Hippocampal formation (tissue), 2 donors: ENCODE data around the gene FAM222A.
A peak's percentile ranks its signal among the peaks of the same experiment; 100 is the strongest.

Experiments used
- DNase-seq, 2 donors: peaks; one replicate each; lab custom pipeline; 2025; lab: John Stamatoyannopoulos, UW

Gene FAM222A

DNA sequence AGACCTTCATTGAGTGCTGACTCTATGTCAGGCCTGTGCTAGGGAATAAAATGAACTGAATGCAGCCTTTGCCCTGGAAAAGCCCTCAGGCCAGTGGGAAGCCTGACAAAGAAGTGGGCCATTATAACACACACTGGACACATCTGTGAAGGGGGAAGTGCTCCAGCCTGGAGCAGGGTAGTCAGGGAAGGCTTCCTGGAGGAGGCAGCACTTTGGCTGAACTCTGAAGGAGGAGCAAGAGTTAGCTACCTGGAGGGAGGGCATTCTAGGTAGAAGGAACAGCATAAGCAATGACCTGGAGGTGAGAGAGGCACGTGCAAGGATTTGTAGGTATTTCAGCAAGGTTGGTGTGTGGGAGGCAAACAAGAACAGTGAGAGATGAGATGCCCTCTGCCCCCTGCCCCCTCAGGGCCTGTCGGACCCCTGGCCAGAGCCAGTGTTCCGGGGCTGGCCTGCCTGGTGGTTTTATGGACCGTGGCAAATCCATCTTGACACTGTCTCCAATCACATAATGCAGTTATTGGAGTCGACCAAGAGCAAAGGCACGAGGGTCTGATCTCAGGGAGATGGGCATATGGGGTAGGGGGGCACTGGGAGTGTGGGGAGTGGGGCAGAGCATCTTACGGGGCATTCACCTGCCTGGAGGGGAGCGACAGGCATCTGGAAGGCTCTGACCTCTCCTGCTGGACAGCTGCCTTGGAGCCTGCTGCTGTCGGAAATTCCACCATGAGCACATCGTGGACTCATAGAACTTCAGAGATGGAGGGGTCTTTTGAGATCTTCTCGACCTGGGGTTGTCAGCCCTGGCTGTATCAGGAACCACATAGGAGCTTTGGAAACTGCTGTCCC lies 2.7 kb upstream of the FAM222A start:
- DNase-seq: no peak

DNA sequence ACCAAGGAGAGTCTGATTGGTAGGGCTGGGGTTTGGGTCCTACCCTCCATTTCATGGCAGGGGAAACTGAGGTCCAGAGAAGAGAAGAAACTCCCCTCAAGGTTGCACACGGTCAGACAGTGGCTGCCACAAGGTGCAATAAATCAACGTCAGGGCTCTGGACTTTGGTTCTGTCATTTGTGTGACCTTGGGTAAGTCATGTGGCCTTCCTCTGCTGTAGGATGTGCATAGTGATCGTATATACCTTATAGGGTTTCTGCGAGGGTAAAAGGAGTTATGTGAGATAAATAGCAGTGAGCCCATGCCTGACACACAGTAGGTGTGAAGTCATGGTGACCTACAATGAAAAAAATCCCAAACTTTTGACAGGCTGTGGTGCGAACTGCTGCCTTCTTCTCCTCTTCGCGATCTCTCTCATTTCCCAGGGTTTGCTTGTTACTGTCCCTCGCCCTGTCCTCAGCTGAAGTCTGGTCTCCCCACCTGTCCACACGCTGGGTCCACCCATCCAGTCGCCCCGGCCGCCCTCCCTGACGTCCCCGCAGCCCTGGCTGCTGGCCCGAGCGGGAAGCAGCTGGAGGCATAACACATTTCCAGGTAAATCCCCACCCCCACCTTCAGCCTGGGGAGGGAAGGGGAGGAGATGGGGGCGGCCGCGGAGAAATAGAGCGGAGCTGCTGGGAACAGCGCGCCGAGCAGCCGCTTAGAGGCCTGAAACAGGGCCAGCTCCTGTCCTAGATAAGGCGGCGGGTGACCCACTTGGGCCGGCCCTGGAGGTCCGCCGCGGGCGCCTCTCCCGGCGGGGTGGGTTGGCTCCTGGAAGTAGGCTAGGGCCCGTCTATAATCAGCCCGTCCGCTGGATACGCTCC lies 1.8 kb upstream of the FAM222A start:
- DNase-seq: no peak

DNA sequence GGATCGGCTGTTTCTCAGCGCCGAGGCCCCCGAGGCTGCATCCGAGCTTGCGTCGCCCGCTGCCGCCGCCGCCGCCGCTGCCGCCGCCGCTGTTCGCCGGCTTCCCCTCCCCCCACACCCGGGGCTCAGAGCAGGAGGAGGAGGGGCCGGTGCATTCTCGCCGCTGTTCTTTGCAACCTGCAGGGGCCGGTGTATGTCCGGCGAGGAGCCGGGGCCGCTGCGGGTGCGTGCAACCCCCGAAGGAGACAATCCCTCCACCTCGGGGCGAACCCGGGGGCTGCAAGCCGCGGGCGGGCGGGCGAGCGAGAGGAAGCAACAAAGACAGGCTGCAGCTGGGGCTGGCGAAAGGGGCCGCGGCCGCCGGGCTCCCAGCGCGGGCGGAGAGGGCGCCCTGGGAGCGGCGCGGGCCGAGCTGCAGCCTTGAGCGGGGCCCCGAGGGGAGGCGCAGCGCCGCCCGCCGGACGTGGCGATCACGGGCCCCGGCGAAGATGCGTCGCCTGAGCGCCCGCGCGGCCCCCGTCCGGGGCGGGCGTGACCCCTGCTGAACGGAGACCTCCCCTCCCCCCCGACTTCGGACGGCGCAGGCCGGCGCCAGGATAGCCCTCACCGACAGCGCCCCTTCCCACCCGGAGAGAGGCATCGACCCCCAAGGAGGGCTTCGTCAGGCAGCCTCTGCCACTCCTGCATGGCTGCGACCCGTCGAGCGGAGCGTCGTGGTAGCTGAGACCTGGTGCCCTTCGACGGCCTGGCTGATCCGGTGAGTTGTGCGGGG lies 702 bp downstream of the FAM222A start:
- DNase-seq: peak in 1 of 2 donors; percentile 42

DNA sequence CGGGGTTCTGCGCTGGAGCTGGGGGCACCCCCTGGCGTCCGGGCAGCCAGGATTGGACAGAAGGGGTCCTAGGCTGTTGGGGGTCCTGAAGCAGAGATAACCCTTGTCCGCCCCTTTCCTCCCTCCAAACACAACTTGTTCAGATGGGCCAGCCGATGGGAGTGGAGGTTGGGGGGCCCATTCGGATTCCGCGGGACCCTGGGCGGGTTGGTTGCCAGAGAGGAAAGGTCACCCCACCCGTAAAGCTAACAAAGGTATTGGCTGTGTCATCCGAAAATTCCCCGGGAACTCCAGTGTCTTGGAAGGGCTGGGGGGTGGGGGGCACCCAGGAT lies 1.3 kb downstream of the FAM222A start:
- no peak for DNase-seq

DNA sequence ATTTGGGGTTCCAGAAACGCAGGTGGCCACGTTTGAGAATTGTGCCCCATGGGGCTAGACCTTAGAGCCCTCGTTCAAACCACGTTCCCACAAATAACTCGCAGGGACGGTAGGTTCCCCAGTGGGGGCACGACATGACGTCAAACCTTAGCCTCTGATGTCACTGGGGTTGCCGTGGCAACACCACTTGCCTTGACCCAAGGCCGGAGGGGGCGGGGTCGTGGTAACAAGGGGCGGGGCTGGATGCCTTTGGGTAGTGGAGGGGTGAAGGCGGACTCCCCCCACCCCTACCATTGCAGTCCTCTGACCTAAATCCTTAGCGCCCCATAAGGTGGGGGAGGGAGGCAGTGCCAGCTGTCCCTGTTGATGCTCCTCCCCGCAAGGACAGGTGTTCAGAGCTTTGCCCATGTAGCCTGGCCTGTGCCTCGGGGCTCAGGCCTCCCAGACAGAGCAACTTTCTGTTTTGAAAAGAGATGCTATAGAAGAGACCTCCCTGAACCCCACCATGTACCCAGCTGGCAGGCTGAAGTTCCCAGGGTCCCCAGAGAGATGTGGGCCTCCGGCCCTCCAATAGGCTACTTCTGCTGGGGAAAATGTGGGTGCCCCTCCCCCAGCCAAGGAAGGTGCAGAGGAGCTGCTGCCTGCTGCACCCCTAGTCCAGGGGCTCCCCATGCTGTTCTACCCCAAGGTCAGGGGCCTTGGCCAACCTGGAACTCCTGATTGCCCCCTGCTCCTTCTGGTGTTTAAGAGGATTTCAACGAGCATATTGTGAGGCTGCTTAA lies 1.9 kb downstream of the FAM222A start:
- DNase-seq: peak in 1 of 2 donors; percentile 13

DNA sequence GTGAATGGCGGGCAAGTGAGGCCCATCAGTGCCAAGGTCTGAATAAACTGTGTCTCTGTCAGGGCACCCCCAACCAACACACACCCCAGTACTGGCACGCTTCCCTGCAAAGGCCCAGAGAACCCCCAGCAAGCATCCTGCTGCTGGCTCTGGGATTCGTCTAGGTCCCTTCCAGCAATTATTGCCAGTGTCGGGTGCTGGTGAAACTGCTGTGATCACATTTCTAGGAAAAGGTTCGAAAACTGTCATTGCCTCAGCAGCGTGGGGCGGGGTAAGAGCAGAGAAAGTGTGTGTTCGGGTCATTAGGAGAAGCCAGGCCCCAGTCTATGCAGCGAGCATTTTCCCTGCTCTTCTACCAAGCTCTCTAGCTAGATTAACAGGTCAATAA lies 2.5 kb downstream of the FAM222A start:
- DNase-seq: peak in 1 of 2 donors; percentile 52

DNA sequence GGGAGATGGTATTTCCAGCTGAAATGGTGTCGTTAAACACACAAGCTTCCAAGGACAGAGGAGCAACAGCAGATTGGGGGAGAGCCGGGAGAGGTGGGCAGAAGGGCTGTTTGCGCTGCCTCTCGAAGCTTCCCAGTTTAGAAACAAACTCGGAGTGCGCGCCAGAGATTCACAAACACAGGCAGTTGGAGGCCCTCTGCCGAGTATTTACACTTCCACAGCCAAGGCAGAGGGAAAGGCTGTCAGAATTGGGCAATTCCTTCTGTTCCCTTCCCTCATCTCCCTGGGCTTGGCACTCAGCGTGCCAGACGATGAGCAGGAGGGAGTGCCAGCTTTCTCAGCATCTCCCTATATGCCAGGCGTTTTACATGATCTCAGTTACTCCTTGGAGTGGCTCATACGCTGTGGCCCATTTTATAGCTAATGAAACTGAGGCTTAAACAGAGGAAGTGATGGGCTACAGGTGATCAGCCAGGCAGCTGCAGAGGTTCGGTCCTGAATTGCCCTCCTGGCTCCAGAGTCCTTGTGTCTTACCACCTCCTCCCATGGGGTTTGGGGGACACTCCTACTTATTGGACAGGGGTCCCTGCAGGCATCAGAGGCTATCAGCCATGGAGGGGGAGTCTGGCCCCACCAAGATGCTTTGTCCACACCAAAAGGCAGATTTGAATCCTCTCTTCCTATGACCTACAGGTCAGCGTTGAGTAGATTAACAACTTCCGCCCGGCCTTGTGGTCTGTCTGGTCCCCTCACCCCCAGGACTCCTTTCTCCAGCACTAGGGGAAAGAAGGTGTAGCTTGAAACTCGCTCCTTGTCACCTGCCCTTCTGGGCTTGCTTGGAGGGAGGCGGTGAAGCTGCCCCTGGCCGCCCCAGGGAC lies 3.1 kb downstream of the FAM222A start:
- DNase-seq: peak; percentile 47 to 83

DNA sequence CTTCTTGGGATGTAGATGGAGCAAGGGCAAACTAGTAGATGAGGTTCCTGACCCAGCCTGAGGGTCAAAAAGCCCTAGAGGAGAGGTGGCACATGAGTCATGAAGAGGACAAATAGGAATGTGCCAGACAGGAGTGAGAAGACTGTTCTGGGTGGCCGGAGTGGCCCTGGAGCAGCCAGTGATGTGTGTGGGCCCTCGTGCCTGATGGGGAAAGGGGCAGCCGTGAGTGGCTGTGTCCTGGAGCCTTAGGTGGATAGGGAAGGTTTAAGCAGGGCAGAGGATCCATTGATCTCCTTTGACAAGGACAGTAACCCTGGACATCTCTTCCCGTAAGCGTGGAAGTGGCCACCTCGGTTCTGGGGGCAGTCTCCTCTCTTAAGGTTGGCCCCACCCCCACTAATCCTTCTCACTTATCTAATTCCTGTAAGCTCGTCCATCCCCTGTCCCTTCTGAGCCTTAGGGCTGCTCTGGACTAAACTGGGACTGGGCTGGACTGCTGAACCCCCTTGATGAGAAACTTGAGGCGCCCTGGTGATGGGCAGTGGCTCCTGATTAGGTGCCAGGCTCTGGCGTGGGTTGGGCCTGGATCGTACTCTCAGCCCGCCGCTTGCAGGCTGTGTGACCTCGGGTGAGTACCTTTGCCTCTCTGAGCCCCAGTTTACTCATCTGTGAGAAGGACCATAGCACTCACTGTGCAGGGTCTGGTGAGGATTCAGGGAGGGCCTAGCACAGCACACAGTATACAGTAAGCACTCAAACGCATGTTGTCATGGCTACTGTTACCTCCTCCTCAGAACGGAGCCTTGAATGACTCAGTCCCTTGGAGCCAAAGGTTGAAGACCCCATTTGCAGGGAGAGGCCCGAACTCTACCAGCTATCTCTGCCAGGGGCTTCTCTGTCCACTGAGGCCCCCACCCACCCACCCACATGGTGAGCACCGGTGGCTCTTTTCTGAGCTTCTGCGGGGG lies 4.0 kb downstream of the FAM222A start:
- no peak for DNase-seq

DNA sequence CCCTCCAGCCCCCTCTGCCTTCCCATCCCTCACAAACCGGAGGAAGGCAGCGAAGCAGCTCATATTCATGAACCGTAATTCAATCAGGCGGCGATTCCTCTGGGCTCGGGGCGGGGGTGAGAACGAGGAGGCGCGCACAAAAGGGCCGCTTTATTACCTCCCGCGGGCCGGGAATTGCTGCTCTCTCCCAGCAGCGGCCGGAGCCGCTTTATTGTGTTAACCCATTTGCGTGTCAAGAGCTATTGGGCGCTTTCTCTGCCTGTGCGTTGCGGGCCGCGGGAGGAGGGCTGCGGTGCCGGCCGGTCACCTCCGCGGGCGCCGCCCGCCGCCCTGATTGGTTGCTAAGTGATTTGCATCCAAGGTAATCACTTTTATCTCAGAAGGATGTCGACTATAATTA lies 4.8 kb downstream of the FAM222A start:
- peak; percentile 31 to 55 for DNase-seq

DNA sequence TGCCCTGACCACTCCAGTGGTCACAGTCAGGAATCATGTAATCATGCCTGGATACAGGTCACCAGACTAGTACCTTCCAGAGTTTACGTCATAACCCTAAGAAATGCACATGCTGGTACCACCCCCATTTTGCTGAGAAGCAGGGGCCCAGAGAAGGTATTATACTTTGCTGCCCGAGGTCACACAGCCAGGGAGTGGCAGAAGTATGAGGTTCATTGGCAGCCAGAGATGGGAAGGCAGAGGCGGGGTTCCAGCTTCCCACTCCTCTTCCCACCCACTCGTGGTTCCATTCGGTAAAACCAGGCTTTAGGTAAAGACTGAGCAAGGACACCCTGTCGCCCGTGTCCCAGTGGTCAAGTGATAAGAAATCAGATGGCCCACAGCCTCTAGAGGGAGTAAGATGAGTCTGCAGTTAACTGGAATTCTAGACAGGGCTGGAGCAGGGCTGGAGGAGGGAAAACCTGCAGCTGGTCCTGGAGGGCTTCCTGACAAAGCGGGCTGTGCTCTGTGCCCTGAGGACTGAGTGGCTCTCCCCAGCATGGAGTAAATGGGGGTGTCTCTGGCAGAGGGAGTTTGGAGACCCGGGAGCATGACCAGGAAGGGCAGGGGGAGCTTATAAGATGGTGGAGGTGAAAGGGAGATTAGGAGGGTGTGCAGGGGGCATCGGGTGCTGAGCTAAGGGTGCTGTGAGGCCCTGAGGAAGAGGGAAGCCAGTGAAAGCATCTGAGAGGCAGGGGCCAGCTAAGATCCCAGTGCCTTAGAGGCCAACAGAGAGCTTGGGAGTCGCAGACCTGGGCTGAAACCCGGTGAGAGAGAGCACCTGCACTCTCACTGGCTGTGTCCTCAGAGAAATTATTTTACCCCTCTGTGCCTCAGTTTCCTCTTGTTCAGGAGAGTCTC lies 5.7 kb downstream of the FAM222A start:
- no peak for DNase-seq

DNA sequence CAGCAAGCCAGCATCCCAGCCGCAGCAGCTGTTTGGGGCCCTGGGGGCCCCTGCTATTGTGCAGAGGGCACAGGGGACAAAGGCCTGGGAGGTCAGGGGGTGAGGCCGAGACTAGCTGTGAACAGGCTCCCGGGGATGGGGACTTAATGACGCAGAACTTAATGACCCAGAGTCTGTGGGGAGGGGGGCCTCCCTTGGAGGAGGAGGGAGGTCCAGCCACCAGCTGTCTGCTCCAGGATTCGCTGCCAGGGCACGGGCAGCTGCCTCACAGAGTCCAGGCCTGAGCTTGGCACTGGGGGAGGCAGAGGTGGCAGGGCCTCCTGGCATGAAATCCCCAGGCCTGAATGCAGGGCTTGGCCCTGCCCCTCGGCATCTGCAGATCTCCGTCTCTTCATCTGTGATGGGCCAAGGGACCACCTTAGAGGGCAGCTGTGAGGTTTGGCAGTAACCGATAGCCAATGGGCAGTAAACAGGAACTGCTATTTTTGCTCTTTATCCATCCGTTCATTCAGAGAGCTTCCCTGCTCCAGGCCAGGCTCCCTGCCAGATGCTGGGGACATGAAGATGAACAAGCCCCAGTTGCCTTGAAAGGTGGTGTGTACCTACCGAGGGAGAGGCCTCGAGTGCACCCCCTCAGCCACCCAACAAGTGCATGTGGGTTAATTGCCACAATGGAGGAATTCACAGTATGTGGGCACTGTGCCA lies 6.7 kb downstream of the FAM222A start:
- peak; percentile 70 to 85 for DNase-seq

DNA sequence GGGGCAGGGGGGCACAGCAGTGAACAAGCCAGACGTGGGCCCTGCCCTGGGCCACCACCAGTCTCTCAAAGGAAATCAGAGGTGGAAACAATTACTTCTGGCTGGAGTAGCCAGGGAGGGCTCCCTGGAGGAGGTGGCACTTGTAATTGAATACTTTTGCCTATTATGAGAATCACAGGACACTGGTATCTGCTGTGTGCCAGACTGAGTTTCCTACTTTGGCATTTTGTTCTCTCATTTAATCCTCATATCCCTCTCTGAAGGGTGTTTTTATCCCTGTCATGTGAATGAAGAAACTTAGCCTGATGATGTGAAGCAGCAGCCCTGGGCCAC lies 7.2 kb downstream of the FAM222A start:
- no peak for DNase-seq

DNA sequence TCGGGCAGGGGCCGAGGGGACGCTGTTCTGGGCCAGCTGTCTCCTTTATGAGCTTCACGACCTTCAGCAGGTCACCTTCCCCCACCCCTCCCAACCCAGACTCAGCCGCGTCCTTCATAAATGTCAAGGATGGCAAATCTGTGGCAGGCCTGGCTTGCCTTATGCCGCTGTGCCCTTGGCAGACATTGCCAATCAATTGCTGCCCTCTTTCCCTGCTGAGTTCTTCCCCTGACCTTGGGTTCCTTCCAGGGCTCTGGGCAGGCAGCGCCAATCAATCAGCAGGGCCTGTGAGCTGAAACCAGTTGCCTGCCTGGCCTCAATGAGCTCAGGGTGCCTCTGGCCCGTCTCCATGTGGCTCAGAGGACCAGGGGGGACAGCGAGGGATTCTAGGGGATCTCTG lies 7.7 kb downstream of the FAM222A start:
- peak in 1 of 2 donors; percentile 51 for DNase-seq

DNA sequence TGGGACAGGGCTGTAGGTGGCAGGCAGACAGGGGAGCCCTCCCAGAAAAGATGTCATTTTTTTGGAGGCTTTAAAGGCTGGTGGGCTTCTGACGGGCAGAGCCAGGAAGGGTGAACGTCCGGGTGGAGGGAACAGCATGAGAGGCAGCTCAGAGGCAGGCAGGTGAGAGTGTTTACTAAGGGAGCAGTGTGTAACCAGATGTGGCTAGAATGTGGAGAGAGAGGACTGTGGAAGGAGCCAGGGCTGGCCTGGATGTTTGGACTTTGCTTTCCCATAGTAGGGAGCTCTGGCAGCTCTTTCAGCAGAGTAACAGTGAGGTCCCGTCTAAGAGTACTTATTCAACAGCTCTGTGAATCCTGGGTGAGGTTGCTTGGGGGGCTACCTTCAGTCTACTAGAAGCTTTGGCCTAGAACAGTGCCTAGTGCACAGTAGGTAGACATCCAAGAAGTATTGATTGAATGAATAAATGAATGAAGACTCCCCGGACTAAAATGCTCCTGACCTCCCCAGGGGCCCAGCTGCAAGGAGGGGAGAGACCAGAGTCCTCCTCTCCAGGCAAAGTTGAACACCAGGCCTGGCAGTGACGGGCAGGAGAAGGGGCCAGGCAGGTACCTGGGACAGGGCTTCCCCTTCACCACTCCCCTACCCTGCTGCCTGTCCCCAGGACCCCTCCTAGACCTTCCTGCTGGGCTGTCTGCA lies 8.5 kb downstream of the FAM222A start:
- DNase-seq: no peak

DNA sequence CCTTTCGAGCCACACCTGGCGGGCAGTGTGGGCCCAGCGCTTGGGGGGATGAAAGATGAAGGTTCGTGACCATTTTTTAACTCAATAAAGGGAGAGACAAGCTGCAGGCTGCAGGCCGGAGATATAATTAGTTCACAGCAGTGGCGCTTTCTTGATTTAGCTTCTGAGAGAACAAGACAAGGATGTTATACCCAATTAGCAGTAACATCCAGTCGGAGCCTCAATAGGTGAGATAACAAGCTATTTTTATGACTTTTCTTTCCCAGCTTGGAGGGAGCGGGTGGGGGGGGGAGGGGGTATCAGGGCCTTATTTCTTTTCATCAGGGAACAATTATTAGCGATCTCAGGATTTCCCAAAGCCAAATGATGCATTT lies 9.1 kb downstream of the FAM222A start:
- no peak for DNase-seq

DNA sequence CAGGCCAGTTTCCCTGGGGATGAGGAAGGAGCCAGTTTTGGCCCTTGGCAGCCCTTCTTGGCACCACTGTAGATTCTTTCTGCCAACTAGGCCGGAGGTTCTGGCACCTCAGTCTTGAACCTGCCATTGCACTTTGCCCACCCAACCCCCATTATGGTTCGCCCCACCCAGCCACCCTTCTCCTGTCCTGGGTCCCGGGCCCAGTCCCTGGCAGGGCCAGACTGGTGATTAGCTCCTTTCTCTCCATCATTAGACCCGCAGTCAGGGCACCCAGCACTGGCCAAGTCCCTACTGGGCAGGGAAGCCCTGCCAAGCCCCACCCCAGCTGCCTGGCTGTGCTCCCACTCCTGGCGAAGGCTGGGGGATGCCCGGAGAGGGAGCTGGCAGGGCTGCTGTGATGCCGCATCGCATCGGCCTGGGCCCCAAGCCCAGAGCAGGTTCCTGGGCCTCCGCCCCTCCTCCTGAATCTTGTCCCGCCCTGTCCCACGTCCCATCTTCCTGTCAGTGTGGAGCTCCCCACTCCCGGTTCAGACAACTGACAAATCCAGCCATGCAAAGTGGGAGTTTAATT lies 9.8 kb downstream of the FAM222A start:
- peak; percentile 74 to 90 for DNase-seq

DNA sequence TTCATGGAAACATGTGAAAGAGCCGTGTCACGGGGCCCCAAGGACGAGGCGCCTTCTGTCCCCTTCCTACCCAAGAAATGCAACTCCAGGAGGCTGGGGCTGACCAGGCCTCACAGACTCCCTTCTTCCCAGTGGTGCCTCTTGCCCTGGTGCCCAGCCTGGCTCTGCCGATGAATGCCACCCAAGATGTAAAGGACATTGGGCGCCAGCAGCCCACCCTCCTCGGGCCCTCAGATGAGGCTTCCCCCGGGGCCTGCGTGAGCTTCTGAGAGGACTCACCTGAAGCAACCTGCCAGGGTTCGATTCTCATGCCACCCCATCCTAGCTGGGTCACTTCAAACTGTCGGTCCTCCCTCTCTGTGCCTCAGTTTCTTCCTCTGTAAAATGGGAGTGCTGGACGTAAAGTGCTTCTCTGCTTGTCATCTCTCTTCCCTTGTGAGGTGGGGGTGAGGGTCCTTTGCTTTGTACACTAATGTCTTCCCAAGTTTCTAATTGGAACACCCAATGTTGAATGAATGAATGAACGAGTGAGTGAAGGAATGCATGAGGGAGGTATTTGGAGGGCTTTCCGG lies 10.8 kb downstream of the FAM222A start:
- DNase-seq: no peak
